Liver (tissue), 9 donors: ENCODE results near the gene PALLD. TPM values are rescaled to one million over a fixed set of nuclear protein-coding genes. Genes with fewer than 3 reads are reported as not detected.

ENCODE experiments used
- DNase-seq: peaks from one replicate; pipeline ENCODE4 v3.0.0-alpha.2; 2017; ENCODE audit warnings: low spot score
- H3K27ac ChIP-seq, 2 donors: one replicate each; pipeline ENCODE4 v1.7.0; 2013; ENCODE audit warnings: inconsistent platforms in 2 of 2, low read length in 2 of 2, control low read depth in 1 of 2, low read depth in 1 of 2, mild to moderate bottlenecking in 1 of 2
- H3K27me3 ChIP-seq, 4 donors: one replicate each; pipeline versions ENCODE4 v1.6.1 to v1.7.0; 2013; ENCODE audit warnings: low read length in 3 of 4, inconsistent platforms in 1 of 4, mild to moderate bottlenecking in 1 of 4, moderate library complexity in 1 of 4; ENCODE audit not compliant: control insufficient read depth in 4 of 4, insufficient read depth in 4 of 4
- H3K36me3 ChIP-seq, 4 donors: one replicate each; pipeline versions ENCODE4 v1.6.1 to v1.7.0; 2013; ENCODE audit warnings: low read length in 3 of 4, mild to moderate bottlenecking in 3 of 4, low read depth in 1 of 4, moderate library complexity in 1 of 4; ENCODE audit not compliant: control insufficient read depth in 4 of 4, insufficient read depth in 3 of 4
- H3K4me1 ChIP-seq, 4 donors: one replicate each; pipeline versions ENCODE4 v1.6.1 to v1.7.0; 2013; ENCODE audit warnings: low read length in 3 of 4, mild to moderate bottlenecking in 3 of 4, moderate library complexity in 1 of 4; ENCODE audit not compliant: control insufficient read depth in 4 of 4, insufficient read depth in 4 of 4
- H3K4me3 ChIP-seq, 3 donors: one replicate each; pipeline versions ENCODE4 v1.6.1 to v1.7.0; 2013; ENCODE audit warnings: low read length in 3 of 3, control low read depth in 1 of 3, low read depth in 1 of 3, mild to moderate bottlenecking in 1 of 3
- H3K9ac ChIP-seq, 2 donors: one replicate each; pipeline ENCODE4 v1.7.0; 2013; ENCODE audit warnings: low read length in 2 of 2, mild to moderate bottlenecking in 2 of 2, moderate library complexity in 2 of 2, control low read depth in 1 of 2, low read depth in 1 of 2
- H3K9me3 ChIP-seq, 4 donors: one replicate each; pipeline versions ENCODE4 v1.6.1 to v1.7.0; 2013; ENCODE audit warnings: low read length in 3 of 4; ENCODE audit not compliant: control insufficient read depth in 4 of 4
- CTCF ChIP-seq: fragments of 150-350 bp; IDR thresholded peaks from 2 replicates; pipeline ENCODE4 v1.5.1; 2017; ENCODE audit warnings: improper control_type of control experiment, low read depth, low read length; ENCODE audit not compliant: missing input control
- EGR1 ChIP-seq, 2 donors: IDR thresholded peaks; 2 replicates each; pipeline ENCODE4 v1.6.1; 2016 to 2018; ENCODE audit warnings: antibody characterized with exemption in 2 of 2, low read depth in 2 of 2
- FOXA1 ChIP-seq: IDR thresholded peaks from 2 replicates; pipeline ENCODE4 v1.6.1; 2016; ENCODE audit warnings: antibody characterized with exemption
- FOXA2 ChIP-seq: IDR thresholded peaks from 2 replicates; pipeline ENCODE4 v1.6.1; 2016; ENCODE audit warnings: antibody characterized with exemption
- GABPA ChIP-seq, 2 donors: IDR thresholded peaks in 1 of 2; conservative IDR thresholded peaks in 1 of 2; 2 replicates each; pipeline ENCODE4 v1.6.1; 2016; ENCODE audit warnings: antibody characterized with exemption in 2 of 2, mild to moderate bottlenecking in 1 of 2, moderate library complexity in 1 of 2
- HNF4A ChIP-seq, 2 donors: conservative IDR thresholded peaks; 2 replicates each; pipeline ENCODE4 v1.6.1; 2016; ENCODE audit warnings: antibody characterized with exemption in 2 of 2, mild to moderate bottlenecking in 2 of 2
- HNF4G ChIP-seq: IDR thresholded peaks from 2 replicates; pipeline ENCODE4 v1.6.1; 2016; ENCODE audit warnings: antibody characterized with exemption
- JUND ChIP-seq, 2 donors: IDR thresholded peaks; 2 replicates each; pipeline ENCODE4 v1.6.1; 2016; ENCODE audit warnings: antibody characterized with exemption in 2 of 2
- NR2F2 ChIP-seq: IDR thresholded peaks from 2 replicates; pipeline ENCODE4 v1.6.1; 2016; ENCODE audit warnings: antibody characterized with exemption
- RAD21 ChIP-seq, 2 donors: IDR thresholded peaks; 2 replicates each; pipeline ENCODE4 v1.6.1; 2016; ENCODE audit warnings: antibody characterized with exemption in 2 of 2, mild to moderate bottlenecking in 2 of 2
- REST ChIP-seq: IDR thresholded peaks from 2 replicates; pipeline ENCODE4 v1.6.1; 2016; ENCODE audit warnings: antibody characterized with exemption, mild to moderate bottlenecking
- RXRA ChIP-seq, 2 donors: IDR thresholded peaks; 2 replicates each; pipeline ENCODE4 v1.6.1; 2017 to 2018; ENCODE audit warnings: antibody characterized with exemption in 2 of 2, mild to moderate bottlenecking in 1 of 2
- TAF1 ChIP-seq: conservative IDR thresholded peaks from 2 replicates; pipeline ENCODE4 v1.6.1; 2016; ENCODE audit warnings: antibody characterized with exemption, mild to moderate bottlenecking
- ZBTB33 ChIP-seq: IDR thresholded peaks from 2 replicates; pipeline ENCODE4 v1.6.1; 2016; ENCODE audit warnings: antibody characterized with exemption
- WGBS: extraction: QIAGEN DNeasy Blood & Tissue Kit; methylation state at CpG from one replicate; pipeline ENCODE4 v1.1.7; 2013; 5-methylcytosine and 5-hydroxymethylcytosine counted together
- polyA plus RNA-seq, 2 donors: library from polyadenylated mRNA; stranded (reverse) in 1 of 2; unstranded in 1 of 2; fragments of 200-250 nt in 1 of 2; fragments of >200 nt in 1 of 2; fragmentation: Nextera tagmentation in 1 of 2; extraction: Ambion mirVana in 1 of 2; gene quantifications; one replicate each; pipeline versions ENCODE4 v1.2.1 to v1.2.3, GENCODE V29; 2013 to 2015
- total RNA-seq, 2 donors: library from RNA; depleted of rRNA; stranded (reverse); fragments of >200 nt; gene quantifications; one replicate each; pipeline ENCODE4 v1.2.3, GENCODE V29; 2014
- donor health status: healthy.
- donor health status: healthy.
- donor health status: healthy.
- donor health status: healthy.
- donor health status: healthy.

PALLD gene
- total and polyA plus RNA-seq, 4 donors, result 9.0 to 26.3 (median 14.7) TPM

GRCh38 chr4:168744021-168744420 is 247.2 kb downstream of the PALLD start:
- no peak for DNase-seq
- Histone ChIP-seq H3K4me3 (no peak overlapping the region), H3K27me3 (no peaks in the 10 kb centered on the region), H3K9me3 (no peaks in the 10 kb centered on the region), H3K36me3 (no peaks in the 10 kb centered on the region), H3K9ac (no peak overlapping the region), H3K4me1 (no peaks in the 10 kb centered on the region), H3K27ac (no peak overlapping the region)
- TF ChIP-seq JUND (IDR thresholded peaks at IDR 0.05), result no peak
- TF ChIP-seq RAD21 (IDR thresholded peaks at IDR 0.05), result no peak
- TF ChIP-seq GABPA (IDR thresholded peaks at IDR 0.05 in 1 of 2, conservative IDR thresholded peaks at IDR 0.05 in 1 of 2), result no peak
- no peak for TF ChIP-seq EGR1 (IDR thresholded peaks at IDR 0.05; ENCODE audit: low read depth in 2 of 2)
- no peak for TF ChIP-seq HNF4A (conservative IDR thresholded peaks at IDR 0.05)
- TF ChIP-seq REST, result no peak
- TF ChIP-seq NR2F2, result no peak
- TF ChIP-seq FOXA2, result no peak
- no peak for TF ChIP-seq RXRA (IDR thresholded peaks at IDR 0.05)
- TF ChIP-seq ZBTB33, result no peak
- no peak for TF ChIP-seq FOXA1
- 58% methylated on average over 5 of the region's 5 CpGs for WGBS

- no peak overlapping the region for H3K27ac ChIP-seq
- no peak for TF ChIP-seq GABPA (IDR thresholded peaks at IDR 0.05 in 1 of 2, conservative IDR thresholded peaks at IDR 0.05 in 1 of 2)
- no peak for TF ChIP-seq CTCF
- no peak for TF ChIP-seq EGR1 (IDR thresholded peaks at IDR 0.05; ENCODE audit: low read depth in 2 of 2)
- no peak for TF ChIP-seq TAF1
- no peak for TF ChIP-seq HNF4G
- TF ChIP-seq FOXA2, result no peak
- no peak for TF ChIP-seq FOXA1
- H3K4me1 ChIP-seq, result no peaks in the 10 kb centered on the region
- no peaks in the 10 kb centered on the region for H3K9me3 ChIP-seq
- H3K36me3 ChIP-seq, result no peaks in the 10 kb centered on the region
- 93% methylated on average over 1 of the region's 1 CpG for WGBS
- no peaks in the 10 kb centered on the region for H3K27me3 ChIP-seq
- H3K9ac ChIP-seq, result no peak overlapping the region
- no peak overlapping the region for H3K4me3 ChIP-seq
- no peak for DNase-seq
Observed at GRCh38 chr4:168748807-168749206, 252.0 kb downstream of the PALLD start.
